Endothelial cell of umbilical vein (primary cell): ENCODE data around the gene NUDT6. TPM values are rescaled to one million over a fixed set of nuclear protein-coding genes. Genes with fewer than 3 reads are reported as not detected.

Experiments used
- BruUV-seq: library from RNA; stranded (reverse); fragments of 400-500 nt; replicated peaks from 2 replicates; lab custom pipeline; 2021; lab: Mats Ljungman, UMichigan
- CTCF ChIA-PET: fragments of 300-600, 350-600 bp; sonication (Branson Sonifier 250); formaldehyde crosslinking; loops from one replicate; lab custom pipeline; 2021; ENCODE audit warnings: antibody characterized with exemption, inconsistent platforms; lab: Charles Lee
- POLR2A ChIA-PET: fragments of 300-600, 350-600 bp; sonication (Branson Sonifier 250); formaldehyde crosslinking; loops from one replicate; lab custom pipeline; 2021; ENCODE audit warnings: antibody characterized with exemption, inconsistent platforms; lab: Charles Lee
- DNase-seq: peaks from one replicate; pipeline ENCODE4 v3.0.0-alpha.2; 2011; ENCODE audit warnings: low read depth, low spot score
- FAIRE-seq: peaks from 2 replicates; lab custom pipeline; 2011; peaks lifted over from hg19 to GRCh38; lab: Jason Lieb, UNC
- H2AFZ ChIP-seq: 2 replicates; pipeline ENCODE4 v1.6.0; 2012; ENCODE audit warnings: low read depth, low read length, control low read depth, inconsistent platforms
- H3K27ac ChIP-seq: 2 replicates; pipeline ENCODE4 v1.5.1; 2011; ENCODE audit warnings: low read depth, mild to moderate bottlenecking, control low read depth, low read length, moderate library complexity; ENCODE audit not compliant: insufficient read depth
- H3K27me3 ChIP-seq, 2 experiments: 2 replicates each; pipeline versions ENCODE4 v1.6.0 to v1.6.1; 2011; ENCODE audit warnings: low read length in 2 of 2, mixed read lengths in 1 of 2; ENCODE audit not compliant: control insufficient read depth in 2 of 2, insufficient read depth in 2 of 2
- H3K36me3 ChIP-seq, 2 experiments: 2 replicates in 1 of 2; 3 replicates in 1 of 2; pipeline ENCODE4 v1.5.1; 2011; ENCODE audit warnings: low read length in 2 of 2, mild to moderate bottlenecking in 1 of 2, moderate library complexity in 1 of 2; ENCODE audit not compliant: control insufficient read depth in 2 of 2, insufficient read depth in 2 of 2; ENCODE audit errors: extremely low read depth in 1 of 2
- H3K4me1 ChIP-seq: 3 replicates; pipeline ENCODE4 v1.5.1; 2011; ENCODE audit warnings: mild to moderate bottlenecking, low read length; ENCODE audit not compliant: control insufficient read depth, insufficient read depth; ENCODE audit errors: extremely low read depth
- H3K4me2 ChIP-seq: 2 replicates; pipeline ENCODE4 v1.6.1; 2011; ENCODE audit warnings: low read length, control low read depth, mixed read lengths; ENCODE audit not compliant: insufficient read depth
- H3K4me3 ChIP-seq, 3 experiments: fragments of 200-600 bp in 1 of 3; sonication (generic), shearing (Covaris generic) in 1 of 3; replicated peaks in 1 of 3; 2 replicates each; pipeline ENCODE4 v1.5.1; 2011 to 2016; ENCODE audit warnings: control low read depth in 3 of 3, low read length in 3 of 3, mild to moderate bottlenecking in 2 of 3, inconsistent platforms in 1 of 3, low read depth in 1 of 3, moderate library complexity in 1 of 3; ENCODE audit not compliant: insufficient read depth in 1 of 3
- H3K79me2 ChIP-seq: 2 replicates; pipeline ENCODE4 v1.6.0; 2012; ENCODE audit warnings: low read length, inconsistent platforms; ENCODE audit not compliant: control insufficient read depth, insufficient read depth
- H3K9ac ChIP-seq: replicated peaks from 2 replicates; pipeline ENCODE3; 2011; ENCODE audit warnings: low read length, control low read depth; ENCODE audit not compliant: insufficient read depth; ENCODE audit errors: extremely low read depth
- H3K9me1 ChIP-seq: replicated peaks from 3 replicates; pipeline ENCODE4 v1.6.0; 2011; ENCODE audit warnings: mild to moderate bottlenecking, low read length; ENCODE audit not compliant: control insufficient read depth, insufficient read depth; ENCODE audit errors: extremely low read depth
- H3K9me3 ChIP-seq: replicated peaks from 2 replicates; pipeline ENCODE4 v1.5.1; 2012; ENCODE audit warnings: low read length, inconsistent platforms; ENCODE audit not compliant: control insufficient read depth, insufficient read depth
- H4K20me1 ChIP-seq: replicated peaks from 2 replicates; pipeline ENCODE3; 2011; ENCODE audit warnings: mild to moderate bottlenecking, low read length; ENCODE audit not compliant: control insufficient read depth, insufficient read depth; ENCODE audit errors: extremely low read depth
- CTCF ChIP-seq, 2 donors: IDR thresholded peaks; 1 replicate in 1 of 2; 2 replicates in 1 of 2; pipeline ENCODE4 v1.5.1; 2011; ENCODE audit warnings: low read length in 2 of 2, mild to moderate bottlenecking in 2 of 2, moderate library complexity in 2 of 2, control low read depth in 1 of 2, inconsistent platforms in 1 of 2, low read depth in 1 of 2; ENCODE audit not compliant: insufficient read depth in 1 of 2; ENCODE audit errors: extremely low read depth in 1 of 2
- EZH2 ChIP-seq: IDR thresholded peaks from 2 replicates; pipeline ENCODE4 v1.6.1; 2012; ENCODE audit warnings: borderline replicate concordance, low read depth, mild to moderate bottlenecking, moderate library complexity, low read length, inconsistent platforms; ENCODE audit not compliant: severe bottlenecking
- FOS ChIP-seq: IDR thresholded peaks from 2 replicates; pipeline ENCODE4 v1.6.1; 2011; ENCODE audit warnings: mild to moderate bottlenecking, low read length, moderate library complexity, borderline replicate concordance; ENCODE audit not compliant: insufficient read depth
- GATA2 ChIP-seq: IDR thresholded peaks from 2 replicates; pipeline ENCODE4 v1.7.0; 2011; ENCODE audit warnings: low read depth, mild to moderate bottlenecking, moderate library complexity, mixed read lengths, low read length; ENCODE audit not compliant: insufficient read length, insufficient read depth
- JUN ChIP-seq: IDR thresholded peaks from 2 replicates; pipeline ENCODE4 v1.6.1; 2011; ENCODE audit warnings: borderline replicate concordance, low read depth; ENCODE audit not compliant: insufficient read length, insufficient read depth
- MAX ChIP-seq: IDR thresholded peaks from 2 replicates; pipeline ENCODE4 v1.6.1; 2011; ENCODE audit not compliant: insufficient read depth, insufficient read length
- MYC ChIP-seq: IDR thresholded peaks from one replicate; pipeline ENCODE4 v1.6.1; 2011; ENCODE audit warnings: mild to moderate bottlenecking, low read depth, low read length
- POLR2A ChIP-seq: IDR thresholded peaks from 2 replicates; pipeline ENCODE4 v1.6.1; 2012; ENCODE audit warnings: low read depth, mild to moderate bottlenecking, control low read depth, low read length
- POLR2AphosphoS5 ChIP-seq: IDR thresholded peaks from 2 replicates; pipeline ENCODE4 v1.6.1; 2012; ENCODE audit warnings: low read depth, mild to moderate bottlenecking, control low read depth, low read length, moderate library complexity; ENCODE audit not compliant: insufficient read depth
- dilution Hi-C: fragments of 300-500 bp; cut with MboI; formaldehyde crosslinking; loops from one replicate; pipeline ENCODE4 v1.15.0; 2019; ENCODE audit warnings: low sequenced_read_pairs; ENCODE audit not compliant: extremely low pct_ligation_motif_present
- intact Hi-C: fragments of 100-400 bp; cut with micrococcal nuclease; formaldehyde crosslinking; loops from one replicate; pipeline ENCODE4 v1.10.0; 2022
- polyA plus RNA-seq, 4 experiments: library from polyadenylated mRNA; depleted of rRNA in 3 of 4; stranded (reverse) in 3 of 4; unstranded in 1 of 4; fragments of >200 nt; gene quantifications; 2 replicates each; pipeline versions ENCODE4 v1.2.1 to v1.2.3, GENCODE V29; 2011 to 2012; ENCODE audit warnings: missing spikeins in 1 of 4
- total RNA-seq: library from RNA; stranded (reverse); gene quantifications from 2 replicates; pipeline ENCODE4 v1.2.3, GENCODE V29; 2021

NUDT6 gene
- total and polyA plus RNA-seq, 2 donors (not counting 3 experiments of a cell fraction or from before 2014, with no cell fraction given), result 5.1 to 5.4 TPM

- peaks cover 0 to 9% of the 10 kb centered on the region in 2 experiments for H3K36me3 ChIP-seq
- FAIRE-seq (no peak), DNase-seq (no peak)
- BruUV-seq, result no TSS peak
- dilution Hi-C loops (no loop called here), intact Hi-C loops (no loop called here)
- H3K9me3 ChIP-seq, result no peaks in the 10 kb centered on the region
- no peak overlapping the region for H3K27ac ChIP-seq
- H3K9ac ChIP-seq, result no peak overlapping the region
- H3K79me2 ChIP-seq, result no peaks in the 10 kb centered on the region
- POLR2A ChIA-PET, result no interaction called here
- H3K27me3 ChIP-seq, result no peaks in the 10 kb centered on the region
- no peak overlapping the region for H3K4me3 ChIP-seq
- H4K20me1 ChIP-seq, result no peaks in the 10 kb centered on the region
- no peak overlapping the region for H3K4me2 ChIP-seq
- no peaks in the 10 kb centered on the region for H3K9me1 ChIP-seq
- no peak overlapping the region for H2AFZ ChIP-seq
- CTCF ChIA-PET, result interaction anchor here (0.6 to 1.3 kb wide), 2 partner anchors 9 to 13 kb away, joined by 3 read pairs; no protein-coding TSS in a partner anchor
- H3K4me1 ChIP-seq, result no peaks in the 10 kb centered on the region
- TF ChIP-seq EZH2, result no peak
- TF ChIP-seq GATA2, result no peak
- TF ChIP-seq CTCF (IDR thresholded peaks at IDR 0.05; ENCODE audit: extremely low read depth in 1 of 2, insufficient read depth in 1 of 2, low read depth in 1 of 2, low read length in 2 of 2), result no peak
- no peak for TF ChIP-seq MYC
- TF ChIP-seq JUN, result no peak
- TF ChIP-seq FOS, result no peak
- no peak for TF ChIP-seq POLR2AphosphoS5
- no peak for TF ChIP-seq POLR2A
- no peak for TF ChIP-seq MAX
Measured at GRCh38 chr4:122882857-122883735, 39.3 kb downstream of the NUDT6 start.
